ENCODE results near the gene MDN1.
"Not testable (repeated sequence)": the region's sequence is repeated elsewhere in the genome, so short reads cannot be mapped to it uniquely, and the experiment has no call there.

The MDN1 gene, protein sequence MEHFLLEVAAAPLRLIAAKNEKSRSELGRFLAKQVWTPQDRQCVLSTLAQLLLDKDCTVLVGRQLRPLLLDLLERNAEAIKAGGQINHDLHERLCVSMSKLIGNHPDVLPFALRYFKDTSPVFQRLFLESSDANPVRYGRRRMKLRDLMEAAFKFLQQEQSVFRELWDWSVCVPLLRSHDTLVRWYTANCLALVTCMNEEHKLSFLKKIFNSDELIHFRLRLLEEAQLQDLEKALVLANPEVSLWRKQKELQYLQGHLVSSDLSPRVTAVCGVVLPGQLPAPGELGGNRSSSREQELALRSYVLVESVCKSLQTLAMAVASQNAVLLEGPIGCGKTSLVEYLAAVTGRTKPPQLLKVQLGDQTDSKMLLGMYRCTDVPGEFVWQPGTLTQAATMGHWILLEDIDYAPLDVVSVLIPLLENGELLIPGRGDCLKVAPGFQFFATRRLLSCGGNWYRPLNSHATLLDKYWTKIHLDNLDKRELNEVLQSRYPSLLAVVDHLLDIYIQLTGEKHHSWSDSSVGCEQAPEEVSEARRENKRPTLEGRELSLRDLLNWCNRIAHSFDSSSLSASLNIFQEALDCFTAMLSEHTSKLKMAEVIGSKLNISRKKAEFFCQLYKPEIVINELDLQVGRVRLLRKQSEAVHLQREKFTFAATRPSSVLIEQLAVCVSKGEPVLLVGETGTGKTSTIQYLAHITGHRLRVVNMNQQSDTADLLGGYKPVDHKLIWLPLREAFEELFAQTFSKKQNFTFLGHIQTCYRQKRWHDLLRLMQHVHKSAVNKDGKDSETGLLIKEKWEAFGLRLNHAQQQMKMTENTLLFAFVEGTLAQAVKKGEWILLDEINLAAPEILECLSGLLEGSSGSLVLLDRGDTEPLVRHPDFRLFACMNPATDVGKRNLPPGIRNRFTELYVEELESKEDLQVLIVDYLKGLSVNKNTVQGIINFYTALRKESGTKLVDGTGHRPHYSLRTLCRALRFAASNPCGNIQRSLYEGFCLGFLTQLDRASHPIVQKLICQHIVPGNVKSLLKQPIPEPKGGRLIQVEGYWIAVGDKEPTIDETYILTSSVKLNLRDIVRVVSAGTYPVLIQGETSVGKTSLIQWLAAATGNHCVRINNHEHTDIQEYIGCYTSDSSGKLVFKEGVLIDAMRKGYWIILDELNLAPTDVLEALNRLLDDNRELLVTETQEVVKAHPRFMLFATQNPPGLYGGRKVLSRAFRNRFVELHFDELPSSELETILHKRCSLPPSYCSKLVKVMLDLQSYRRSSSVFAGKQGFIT (N-terminal part only)

DNA sequence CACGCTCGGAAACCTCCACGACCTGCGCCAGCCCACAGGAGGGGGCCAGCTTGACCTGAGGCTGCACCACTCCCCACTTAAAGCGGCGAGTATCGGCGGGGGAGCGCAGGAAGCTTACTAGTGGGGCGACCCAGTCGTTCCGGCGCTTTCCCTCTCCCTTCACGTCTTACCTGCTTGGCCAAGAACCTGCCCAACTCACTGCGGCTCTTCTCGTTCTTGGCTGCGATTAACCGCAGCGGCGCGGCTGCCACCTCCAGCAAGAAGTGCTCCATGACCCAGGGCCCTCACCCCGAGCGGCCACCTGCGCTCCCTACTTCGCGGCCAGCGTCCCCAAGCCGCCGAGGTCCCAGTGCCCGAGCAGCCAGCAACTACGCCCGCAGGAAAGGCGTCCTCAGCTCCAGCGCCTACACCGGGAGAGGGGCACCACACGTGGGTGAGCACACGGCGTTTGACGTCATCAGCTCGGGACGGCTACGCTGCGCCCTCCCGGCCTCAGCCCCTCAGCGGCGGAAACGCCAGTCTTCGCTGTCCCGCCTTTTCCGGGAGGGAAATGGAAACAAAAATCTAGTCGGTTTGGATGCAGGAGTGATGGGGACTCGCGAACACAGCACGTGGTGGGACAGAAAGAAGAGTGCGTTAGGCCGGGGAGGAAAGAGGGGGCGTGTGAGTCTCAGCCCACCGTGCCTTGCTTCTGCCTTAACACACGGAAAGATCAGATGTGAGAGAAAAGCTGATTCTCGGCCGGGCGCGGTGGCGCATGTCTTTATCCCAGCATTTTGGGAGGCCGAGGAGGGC, at the start of gene MDN1:
Gene MDN1, minus strand, starts transcription at position 459 of the 795 bp plus-strand sequence. Its CDS starts 187 bp downstream, at position 272.
- peak; percentile 94 for DNase-seq

DNA sequence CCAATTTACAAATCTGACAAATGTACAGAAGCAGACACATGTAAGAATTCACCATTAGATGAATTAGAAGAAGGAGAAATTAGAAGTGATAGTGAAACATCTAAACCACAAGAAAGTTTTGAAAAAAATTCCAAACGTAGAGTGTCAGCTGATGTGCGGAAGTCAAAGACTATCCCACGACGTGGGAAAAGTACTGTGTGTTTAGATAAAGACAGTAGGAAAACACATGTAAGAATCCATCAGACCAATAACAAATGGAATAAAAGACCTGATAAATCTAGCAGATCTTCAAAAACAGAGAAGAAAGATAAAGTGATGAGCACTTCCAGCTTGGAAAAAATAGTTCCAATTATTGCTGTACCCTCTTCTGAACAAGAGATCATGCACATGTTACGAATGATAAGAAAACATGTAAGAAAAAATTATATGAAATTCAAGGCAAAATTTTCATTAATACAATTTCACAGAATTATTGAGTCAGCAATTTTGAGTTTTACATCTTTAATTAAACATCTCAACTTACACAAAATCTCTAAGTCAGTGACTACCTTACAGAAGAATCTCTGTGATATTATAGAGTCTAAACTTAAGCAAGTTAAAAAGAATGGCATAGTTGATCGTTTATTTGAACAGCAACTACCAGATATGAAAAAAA, 46.6 kb upstream of the MDN1 start:
- no peak for DNase-seq

DNA sequence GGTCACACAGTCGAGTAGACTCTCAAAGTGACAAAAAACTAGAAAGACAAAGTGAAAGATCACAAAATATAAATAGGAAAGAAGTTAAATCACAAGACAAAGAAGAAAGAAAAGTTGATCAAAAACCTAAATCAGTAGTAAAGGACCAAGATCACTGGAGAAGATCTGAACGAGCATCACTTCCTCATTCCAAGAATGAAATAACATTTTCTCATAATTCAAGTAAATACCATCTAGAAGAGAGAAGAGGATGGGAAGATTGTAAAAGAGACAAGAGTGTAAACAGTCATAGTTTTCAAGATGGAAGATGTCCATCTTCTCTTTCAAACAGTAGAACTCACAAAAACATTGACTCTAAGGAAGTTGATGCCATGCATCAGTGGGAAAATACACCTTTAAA, 43.1 kb upstream of the MDN1 start:
- no peak for DNase-seq

DNA sequence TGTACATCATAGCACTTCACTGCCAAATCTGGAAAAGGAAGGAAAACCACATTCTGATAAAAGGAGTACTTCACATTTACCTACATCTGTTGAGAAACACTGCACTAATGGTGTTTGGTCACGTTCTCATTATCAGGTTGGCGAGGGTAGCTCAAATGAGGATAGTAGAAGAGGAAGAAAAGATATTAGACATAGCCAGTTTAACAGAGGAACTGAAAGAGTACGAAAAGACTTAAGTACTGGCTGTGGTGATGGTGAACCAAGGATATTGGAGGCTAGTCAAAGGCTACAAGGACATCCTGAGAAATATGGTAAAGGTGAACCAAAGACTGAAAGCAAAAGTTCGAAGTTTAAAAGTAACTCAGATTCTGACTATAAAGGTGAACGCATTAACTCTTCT, 42.7 kb upstream of the MDN1 start:
- DNase-seq, result no peak

DNA sequence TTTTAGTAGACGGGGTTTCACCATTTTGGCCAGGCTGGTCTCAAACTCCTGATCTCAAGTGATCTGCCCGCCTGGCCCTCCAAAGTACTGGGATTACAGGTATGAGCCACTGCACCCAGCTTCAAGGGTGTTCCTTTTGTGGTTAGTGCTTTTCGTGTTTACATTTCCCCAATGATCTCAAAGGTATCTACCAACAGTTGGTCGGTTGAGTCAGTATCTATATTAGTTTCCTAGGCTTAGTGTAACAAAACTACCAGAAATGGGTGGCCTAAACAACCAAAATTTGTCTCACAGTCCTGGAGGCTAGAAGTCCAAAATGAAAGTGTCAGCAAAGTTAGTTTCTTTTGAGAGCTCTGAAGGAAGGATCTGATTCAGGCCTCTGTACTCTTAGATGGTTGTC, 40.1 kb upstream of the MDN1 start:
- no peak for DNase-seq

DNA sequence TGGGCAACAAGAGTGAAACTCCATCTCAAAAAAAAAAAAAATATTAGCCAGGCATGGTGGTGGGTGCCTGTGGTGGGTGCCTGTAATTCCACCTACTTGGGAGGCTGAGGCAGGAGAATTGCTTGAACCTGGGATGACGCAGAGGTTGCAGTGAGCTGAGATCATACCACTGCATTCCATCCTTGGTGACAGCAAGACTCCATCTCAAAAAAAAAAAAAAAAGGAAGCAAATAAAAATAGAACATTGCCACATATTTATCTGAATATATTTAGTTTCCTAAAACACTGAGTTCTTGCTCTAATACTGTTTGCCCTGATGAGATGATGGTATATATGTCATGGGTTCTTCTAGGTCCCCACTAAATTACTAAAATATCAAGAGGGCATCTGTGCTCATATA, 38.4 kb upstream of the MDN1 start:
- no peak for DNase-seq

DNA sequence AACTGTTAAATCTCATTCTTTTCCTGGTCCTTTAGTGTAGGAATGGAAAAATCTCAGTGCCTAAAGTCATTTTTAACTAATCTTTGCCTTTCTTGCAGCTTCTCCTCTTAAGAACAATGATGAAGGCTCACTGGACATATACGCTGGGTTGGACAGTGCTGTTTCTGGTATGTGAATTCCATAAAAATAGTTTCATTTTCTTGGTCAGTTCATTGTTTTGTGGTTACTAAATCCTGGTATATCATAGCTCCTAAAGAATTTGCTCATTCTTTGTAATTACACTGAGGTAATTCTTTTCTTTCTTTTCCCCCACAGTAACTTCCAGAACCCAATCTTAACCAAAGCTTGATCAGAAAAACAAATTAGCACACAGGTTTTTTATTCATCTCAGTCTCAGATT, 33.5 kb upstream of the MDN1 start:
- DNase-seq, result no peak

DNA sequence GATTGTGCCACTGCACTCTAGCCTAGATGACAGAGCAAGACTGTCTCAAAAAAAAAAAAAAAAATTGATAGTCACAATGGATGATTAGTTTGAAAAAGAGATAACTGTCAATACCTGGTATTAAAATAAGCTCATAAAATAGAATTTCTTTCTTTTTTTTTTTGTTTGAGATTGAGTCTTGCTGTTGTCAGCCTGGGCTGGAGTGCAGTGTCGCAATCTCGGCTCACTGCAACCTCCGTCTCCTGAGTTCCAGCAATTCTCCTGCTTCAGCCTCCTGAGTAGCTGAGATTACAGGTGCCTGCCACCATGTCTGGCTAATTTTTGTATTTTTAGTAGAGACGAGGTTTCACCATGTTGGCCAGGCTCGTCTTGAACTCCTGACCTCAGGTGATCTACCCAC, 27.9 kb upstream of the MDN1 start:
- not testable (repeated sequence) for DNase-seq

DNA sequence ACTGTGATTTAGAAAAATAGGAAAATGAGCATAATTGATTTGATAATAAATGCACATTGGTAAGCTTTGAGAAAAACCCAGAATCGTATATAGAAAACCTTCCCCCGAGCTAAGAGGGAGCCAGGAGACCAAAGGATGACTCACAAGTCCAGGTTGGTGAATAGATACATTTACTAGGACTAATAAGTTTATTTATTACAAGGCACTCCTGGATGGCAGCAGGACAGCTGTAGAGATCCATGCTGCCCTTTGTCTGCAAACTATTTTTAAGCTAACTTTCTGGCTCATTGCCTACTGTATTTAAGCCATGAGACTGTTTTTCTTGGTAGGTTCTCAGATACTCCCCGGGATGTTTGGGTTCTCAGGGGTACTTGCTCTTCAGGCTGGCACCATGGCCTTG, 23.5 kb upstream of the MDN1 start:
- DNase-seq, result no peak

DNA sequence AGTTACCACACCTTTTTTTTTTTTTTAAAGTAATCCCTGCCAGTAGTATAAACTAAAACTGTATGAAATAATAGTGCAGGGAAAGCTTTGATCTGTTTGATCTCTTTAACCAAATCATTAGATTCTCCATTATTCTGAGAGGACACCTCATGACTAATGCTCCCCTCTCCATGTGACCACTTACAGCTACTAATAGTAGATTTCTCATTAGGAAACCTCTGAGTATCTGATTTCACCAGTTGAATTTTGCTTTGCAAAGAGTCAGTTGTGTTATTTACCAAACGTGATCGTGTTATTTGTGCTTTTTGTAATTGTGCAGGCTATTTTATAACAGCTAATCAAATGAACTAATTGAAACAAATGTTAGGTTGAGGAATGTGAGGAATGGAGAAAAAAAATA, 22.6 kb upstream of the MDN1 start:
- no peak for DNase-seq

DNA sequence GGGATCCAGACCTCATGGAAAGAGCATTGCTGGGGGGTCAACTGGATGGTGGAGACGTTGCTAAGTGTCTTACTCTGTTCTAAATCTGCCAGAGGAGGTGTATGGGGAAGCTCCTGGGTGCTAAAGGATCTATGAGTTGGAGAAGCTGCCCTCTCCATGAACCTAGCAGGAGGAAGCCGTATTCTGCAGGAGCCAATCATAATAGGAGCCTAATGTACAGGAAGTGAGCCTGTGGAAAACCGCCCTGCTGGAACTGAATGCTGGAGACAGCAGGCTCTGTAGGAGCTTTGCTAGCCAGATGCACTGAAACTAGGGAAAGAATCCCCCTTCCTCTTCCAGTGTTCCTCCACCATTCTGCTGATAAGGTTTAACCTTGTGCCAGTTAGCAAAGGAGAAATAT, 20.9 kb upstream of the MDN1 start:
- no peak for DNase-seq

DNA sequence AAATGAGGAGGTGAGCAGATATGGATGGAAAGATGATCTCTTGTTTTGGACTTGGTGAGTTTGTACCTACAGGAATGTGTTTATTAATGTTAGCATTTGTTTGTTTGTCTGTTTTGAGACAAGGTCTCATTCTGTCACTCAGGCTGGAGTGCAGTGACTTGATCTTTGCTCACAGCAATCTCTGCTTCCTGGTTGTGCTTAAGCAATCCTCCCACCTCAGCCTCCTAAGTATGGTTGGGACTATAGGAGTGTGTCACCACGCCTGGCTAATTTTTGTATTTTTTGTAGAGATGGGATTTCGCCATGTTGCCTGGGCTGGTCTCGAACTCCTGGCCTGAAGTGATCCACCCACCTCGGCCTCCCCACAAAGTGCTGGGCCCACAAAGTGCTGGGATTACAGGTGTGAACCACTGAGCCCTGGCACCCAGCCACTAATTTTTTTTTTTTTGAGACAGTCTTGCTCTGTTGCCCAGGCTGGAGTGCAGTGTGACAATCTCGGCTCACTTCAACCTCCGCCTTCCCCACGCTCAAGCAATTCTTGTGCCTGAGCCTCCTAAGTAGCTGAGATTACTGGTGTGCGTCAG, 17.1 kb upstream of the MDN1 start:
- no peak for DNase-seq

DNA sequence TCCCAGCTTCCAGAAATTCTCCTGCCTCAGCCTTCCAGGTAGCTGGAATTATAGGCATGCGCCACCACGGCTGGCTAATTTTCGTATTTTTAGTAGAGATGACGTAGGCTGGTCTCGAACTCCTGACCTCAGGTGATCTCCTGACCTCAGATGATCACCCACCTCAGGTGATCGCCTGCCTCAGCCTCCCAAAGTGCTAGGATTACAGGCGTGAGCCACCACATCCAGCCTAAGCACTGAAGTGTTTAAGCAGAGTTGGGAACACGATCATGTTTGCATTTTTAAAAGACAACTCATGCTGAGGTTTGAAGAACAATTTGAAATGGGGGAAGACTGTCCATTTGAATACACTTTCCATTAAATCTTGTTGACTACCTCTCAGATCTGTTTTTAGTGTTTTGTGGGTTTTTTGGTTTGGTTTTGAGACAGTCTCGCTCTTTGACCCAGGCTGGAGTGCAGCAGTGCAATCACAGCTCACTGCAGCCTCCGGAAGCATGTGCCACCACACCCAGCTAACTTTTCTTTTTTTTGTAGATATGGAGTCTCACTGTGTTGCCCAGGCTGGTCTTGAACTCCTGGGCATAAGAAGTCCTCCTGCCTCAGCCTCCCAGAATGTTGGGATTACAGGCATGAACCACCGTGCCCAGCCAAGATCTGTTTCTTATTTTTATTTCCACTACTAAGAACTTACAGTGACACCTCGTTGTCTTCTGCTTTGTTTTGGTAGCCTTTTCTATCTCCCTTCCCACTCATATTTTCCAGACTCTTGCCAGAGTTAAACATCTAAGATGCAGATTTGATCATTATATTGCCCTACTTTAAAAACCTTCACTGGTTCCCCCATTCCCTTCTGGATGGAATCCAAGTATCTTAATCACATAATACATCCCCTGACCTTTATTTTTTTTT, 15.5 kb upstream of the MDN1 start:
- DNase-seq, result no peak

DNA sequence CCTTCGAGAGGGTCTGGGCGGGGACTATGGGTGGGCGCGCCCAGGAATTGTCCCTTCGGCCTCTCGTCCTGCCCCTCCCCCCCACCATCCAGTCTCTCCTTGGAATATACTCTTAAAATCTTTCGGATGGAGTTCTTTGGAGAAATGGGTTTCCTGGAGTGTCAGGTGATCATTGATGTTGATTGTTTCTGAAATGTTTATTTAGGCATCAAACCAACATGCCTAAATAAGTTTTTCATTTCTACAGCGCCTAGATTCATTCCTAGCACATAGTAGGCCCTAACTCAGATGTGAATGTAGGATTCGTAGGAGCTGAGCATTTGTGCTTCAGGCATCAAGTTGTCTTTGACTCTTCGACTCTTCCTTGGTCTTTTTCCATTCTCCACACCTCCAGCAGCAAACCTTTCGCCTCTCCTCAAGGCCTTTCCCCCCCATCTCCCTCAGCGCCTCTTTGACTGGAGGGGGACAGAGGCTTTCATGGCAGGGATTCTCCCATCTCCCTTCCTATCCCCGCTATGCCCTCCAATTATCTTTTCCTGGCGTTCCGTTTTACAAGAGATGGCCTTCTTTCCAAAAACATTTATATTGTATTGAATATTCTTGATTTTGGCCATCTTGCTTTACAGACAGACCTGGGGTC, 10.7 kb upstream of the MDN1 start:
- DNase-seq, result no peak

DNA sequence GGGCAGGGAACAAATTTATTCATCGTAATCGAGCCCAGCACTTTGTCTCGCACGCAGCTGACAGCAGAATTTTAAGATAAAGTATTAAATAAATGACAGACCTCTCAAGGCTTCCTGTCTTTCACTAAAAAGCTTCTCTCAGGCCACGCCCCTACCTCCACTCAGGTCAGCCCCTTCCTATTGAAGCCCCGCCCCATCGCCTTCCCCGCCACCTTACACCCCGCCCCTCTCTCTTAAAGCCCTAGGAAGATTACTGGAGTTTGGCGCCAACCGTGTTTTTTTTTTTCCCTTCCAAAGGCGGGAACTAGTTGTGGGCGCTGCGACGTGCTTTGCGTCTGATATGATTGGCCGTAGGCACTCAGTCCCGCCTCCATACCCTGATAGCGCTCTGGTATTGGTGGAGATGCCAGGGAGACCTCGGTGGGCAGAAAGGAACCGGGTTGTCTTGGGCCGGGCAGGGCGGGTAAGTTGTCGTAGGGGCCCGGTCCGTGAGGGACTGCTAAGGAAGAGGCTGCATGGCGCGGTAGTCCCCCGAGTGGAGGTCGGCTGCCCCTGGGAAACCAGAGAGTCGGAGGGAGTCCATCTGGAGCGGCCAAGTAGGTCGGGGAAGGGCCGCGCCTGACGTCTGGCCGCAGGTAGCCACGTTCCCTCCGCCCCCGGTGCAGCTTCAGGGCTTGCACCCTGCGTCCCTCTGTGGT, 10.0 kb upstream of the MDN1 start, which contains the start of gene CASP8AP2:
Gene CASP8AP2, plus strand, starts transcription at position 409 of the 698 bp plus-strand sequence.
- peak; percentile 95 for DNase-seq

DNA sequence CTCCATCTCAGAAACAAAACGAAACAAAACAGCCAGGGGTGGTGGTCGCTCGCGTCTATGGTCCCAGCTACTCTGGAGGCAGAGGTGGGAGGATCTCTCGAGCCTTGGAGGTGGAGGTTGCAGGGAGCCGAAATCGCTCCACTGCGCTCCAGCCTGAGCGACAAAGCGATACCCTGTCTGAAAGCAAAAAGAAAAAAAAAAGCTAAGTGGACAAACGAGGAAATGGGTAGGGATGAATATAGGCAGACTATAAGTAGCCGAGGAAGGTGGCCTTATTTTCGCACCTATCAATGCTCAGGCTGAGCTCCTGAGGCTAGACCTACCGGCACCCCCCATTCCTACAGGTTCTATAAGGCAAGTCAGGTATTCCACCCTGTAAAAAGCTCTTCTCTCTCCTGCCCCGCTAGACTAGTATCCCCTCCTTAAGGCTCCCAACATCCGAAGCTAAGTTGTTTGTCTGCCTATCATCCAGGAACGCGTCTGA, 9.4 kb upstream of the MDN1 start:
- peak; percentile 18 for DNase-seq

DNA sequence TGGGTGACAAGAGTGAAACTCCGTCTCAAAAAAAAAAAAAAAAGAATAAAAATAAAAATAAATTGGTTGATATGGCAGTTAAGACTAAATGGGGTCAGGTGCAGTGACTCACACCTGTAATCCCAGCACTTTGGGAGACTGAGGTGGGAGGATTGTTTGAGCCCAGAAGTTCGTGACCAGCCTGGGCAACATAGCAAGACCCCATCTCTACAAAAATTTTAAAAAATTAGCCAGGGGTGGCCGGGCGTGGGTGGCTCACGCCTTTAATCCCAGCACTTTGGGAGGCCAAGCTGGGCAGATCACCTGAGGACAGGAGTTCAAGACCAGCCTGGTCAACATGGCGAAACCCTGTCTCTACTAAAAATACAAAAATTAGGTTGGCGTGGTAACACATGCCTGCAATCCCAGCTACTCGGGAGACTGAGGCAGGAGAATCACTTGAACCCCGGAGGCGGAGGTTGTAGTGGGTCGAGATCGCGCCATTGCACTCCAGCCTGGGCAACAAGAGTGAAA, 8.9 kb upstream of the MDN1 start:
- not testable (repeated sequence) for DNase-seq

DNA sequence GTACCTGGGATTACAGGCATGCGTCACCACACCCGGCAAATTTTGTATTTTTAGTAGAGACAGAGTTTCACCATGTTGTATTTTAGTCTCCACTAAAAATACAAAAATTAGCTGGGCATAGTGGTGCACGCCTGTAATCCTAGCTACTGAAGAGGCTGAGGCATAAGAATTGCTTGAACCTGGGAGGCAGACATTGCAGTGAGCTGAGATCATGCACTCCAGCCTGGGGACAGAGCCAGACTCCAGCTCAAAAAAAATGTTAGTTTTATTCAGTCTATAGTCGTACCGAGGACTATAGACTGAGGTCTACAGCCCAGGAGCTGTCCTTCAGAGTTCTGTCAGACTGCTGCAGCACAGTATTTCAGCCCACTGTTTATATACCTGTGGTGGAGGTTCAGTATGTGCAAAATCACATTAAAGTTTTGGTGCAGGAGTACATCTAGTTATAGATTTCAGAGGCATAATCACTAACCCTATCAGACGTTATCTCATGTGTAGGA, 6.5 kb upstream of the MDN1 start:
- DNase-seq, result no peak
